Natural killer cell (primary cell): ENCODE results near the gene MFAP4. TPM values are rescaled to one million over a fixed set of nuclear protein-coding genes. Genes with fewer than 3 reads are reported as not detected.
A peak's percentile ranks its signal among the peaks of the same experiment; 100 is the strongest.

Experiments
- ATAC-seq, 3 donors: fragments of 150-1000 bp in 2 of 3; fragments of 200-7000 bp in 1 of 3; cut with Tn5 transposase; 1 replicate in 1 of 3; 2 replicates in 2 of 3; pipeline ENCODE4 v1.10.0; 2021; ENCODE audit warnings: mild to moderate bottlenecking in 2 of 3, moderate library complexity in 2 of 3
- DNase-seq, 2 donors: peaks; one replicate each; pipeline versions ENCODE4 v3.0.0 to v3.0.0-alpha.2; 2013 to 2021; ENCODE audit warnings: mixed read lengths in 1 of 2
- H3K27ac ChIP-seq: one replicate; pipeline ENCODE4 v1.5.1; 2013; ENCODE audit warnings: mild to moderate bottlenecking, low read length
- H3K27me3 ChIP-seq: one replicate; pipeline ENCODE4 v1.6.1; 2013; ENCODE audit warnings: low read length; ENCODE audit not compliant: control insufficient read depth, insufficient read depth
- H3K36me3 ChIP-seq: one replicate; pipeline ENCODE4 v1.6.1; 2013; ENCODE audit warnings: low read length; ENCODE audit not compliant: control insufficient read depth, insufficient read depth
- H3K4me1 ChIP-seq: one replicate; pipeline ENCODE4 v1.6.1; 2013; ENCODE audit warnings: low read length; ENCODE audit not compliant: control insufficient read depth, insufficient read depth
- H3K4me3 ChIP-seq: one replicate; pipeline ENCODE4 v1.5.1; 2013; ENCODE audit warnings: low read length
- H3K9me3 ChIP-seq: one replicate; pipeline ENCODE4 v1.6.1; 2013; ENCODE audit warnings: low read length; ENCODE audit not compliant: control insufficient read depth, insufficient read depth
- H3K27ac Mint-ChIP-seq, 2 donors: one replicate each; pipeline ENCODE4 v1.8.0; 2022; ENCODE audit warnings: mild to moderate bottlenecking in 2 of 2, mixed read lengths in 2 of 2, moderate library complexity in 1 of 2
- H3K27me3 Mint-ChIP-seq, 2 donors: one replicate each; pipeline ENCODE4 v1.8.0; 2022; ENCODE audit warnings: low read depth in 2 of 2, mixed read lengths in 2 of 2
- H3K36me3 Mint-ChIP-seq: one replicate; pipeline ENCODE4 v1.8.0; 2022; ENCODE audit warnings: mixed read lengths
- H3K4me1 Mint-ChIP-seq, 2 donors: one replicate each; pipeline ENCODE4 v1.8.0; 2022; ENCODE audit warnings: mixed read lengths in 2 of 2
- H3K4me3 Mint-ChIP-seq: one replicate; pipeline ENCODE4 v1.8.0; 2022; ENCODE audit warnings: mild to moderate bottlenecking, moderate library complexity, mixed read lengths
- H3K9me3 Mint-ChIP-seq, 2 donors: one replicate each; pipeline ENCODE4 v1.8.0; 2022; ENCODE audit warnings: mixed read lengths in 2 of 2
- WGBS: methylation state at CpG from one replicate; pipeline ENCODE4 v1.1.7; 2013; ENCODE audit warnings: missing lambda C conversion rate; ENCODE audit not compliant: insufficient coverage; 5-methylcytosine and 5-hydroxymethylcytosine counted together
- intact Hi-C: fragments of 100-400 bp; cut with micrococcal nuclease; formaldehyde crosslinking; loops from one replicate; pipeline ENCODE4 v1.14.2; 2022
- total RNA-seq, 4 donors: library from RNA; stranded (reverse); fragments of 120-200 nt in 1 of 4; gene quantifications; one replicate each; pipeline versions ENCODE4 v1.2.3 to v1.2.4, GENCODE V29; 2013 to 2022
- TF ChIP-seq, protein P1 (sequence below): fragments of 200-600 bp; IDR thresholded peaks from one replicate; pipeline ENCODE4 v1.8.0; 2022; ENCODE audit warnings: antibody characterized with exemption

The MFAP4 gene
- total RNA-seq, 3 donors from 2014 or later (not counting 1 experiment from before 2014, with no cell fraction given), result not detected

DNA sequence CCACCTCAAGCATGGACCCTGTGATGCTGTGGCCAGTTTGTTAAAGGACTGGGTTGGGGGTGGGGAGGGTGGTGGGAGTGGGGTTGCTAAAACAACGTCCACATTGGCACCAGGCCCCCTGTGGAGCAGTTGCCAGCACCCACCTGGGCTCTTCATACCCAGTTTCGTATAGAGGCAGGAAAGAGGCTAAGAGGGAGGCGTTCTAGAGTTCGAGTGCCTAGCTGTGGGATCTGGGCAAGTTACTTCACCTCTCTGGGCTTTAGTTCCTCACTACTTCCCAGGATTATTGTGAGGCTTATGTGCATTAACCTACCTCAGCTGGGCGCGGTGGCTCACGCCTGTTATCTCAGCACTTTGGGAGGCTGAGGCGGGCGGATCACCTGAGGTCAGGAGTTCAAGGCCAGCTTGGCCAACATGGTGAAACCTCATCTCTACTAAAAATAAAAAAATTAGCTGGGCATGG is 1.4 kb downstream of the MFAP4 start:
- H3K27ac ChIP-seq, result no peak overlapping the region
- no peak overlapping the region for H3K4me3 ChIP-seq
- H3K9me3 ChIP-seq, result no peaks in the 10 kb centered on the region
- ATAC-seq (no peak), DNase-seq (no peak)
- Mint-ChIP-seq H3K27me3 (peaks cover 0 to 3% of the 10 kb centered on the region in 2 donors), H3K4me1 (peaks cover 8 to 31% of the 10 kb centered on the region in 2 donors), H3K4me3 (no peak overlapping the region), H3K9me3 (no peaks in the 10 kb centered on the region), H3K36me3 (no peaks in the 10 kb centered on the region), H3K27ac (no peak overlapping the region)
- intact Hi-C loops, result no loop called here
- H3K36me3 ChIP-seq, result peaks cover 39% of the 10 kb centered on the region
- peaks cover 13% of the 10 kb centered on the region for H3K4me1 ChIP-seq
- WGBS, result 97% methylated on average over 9 of the region's 9 CpGs
- TF ChIP-seq, protein P1, sequence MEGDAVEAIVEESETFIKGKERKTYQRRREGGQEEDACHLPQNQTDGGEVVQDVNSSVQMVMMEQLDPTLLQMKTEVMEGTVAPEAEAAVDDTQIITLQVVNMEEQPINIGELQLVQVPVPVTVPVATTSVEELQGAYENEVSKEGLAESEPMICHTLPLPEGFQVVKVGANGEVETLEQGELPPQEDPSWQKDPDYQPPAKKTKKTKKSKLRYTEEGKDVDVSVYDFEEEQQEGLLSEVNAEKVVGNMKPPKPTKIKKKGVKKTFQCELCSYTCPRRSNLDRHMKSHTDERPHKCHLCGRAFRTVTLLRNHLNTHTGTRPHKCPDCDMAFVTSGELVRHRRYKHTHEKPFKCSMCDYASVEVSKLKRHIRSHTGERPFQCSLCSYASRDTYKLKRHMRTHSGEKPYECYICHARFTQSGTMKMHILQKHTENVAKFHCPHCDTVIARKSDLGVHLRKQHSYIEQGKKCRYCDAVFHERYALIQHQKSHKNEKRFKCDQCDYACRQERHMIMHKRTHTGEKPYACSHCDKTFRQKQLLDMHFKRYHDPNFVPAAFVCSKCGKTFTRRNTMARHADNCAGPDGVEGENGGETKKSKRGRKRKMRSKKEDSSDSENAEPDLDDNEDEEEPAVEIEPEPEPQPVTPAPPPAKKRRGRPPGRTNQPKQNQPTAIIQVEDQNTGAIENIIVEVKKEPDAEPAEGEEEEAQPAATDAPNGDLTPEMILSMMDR, result no peak
- H3K27me3 ChIP-seq, result peaks cover 3% of the 10 kb centered on the region

DNA sequence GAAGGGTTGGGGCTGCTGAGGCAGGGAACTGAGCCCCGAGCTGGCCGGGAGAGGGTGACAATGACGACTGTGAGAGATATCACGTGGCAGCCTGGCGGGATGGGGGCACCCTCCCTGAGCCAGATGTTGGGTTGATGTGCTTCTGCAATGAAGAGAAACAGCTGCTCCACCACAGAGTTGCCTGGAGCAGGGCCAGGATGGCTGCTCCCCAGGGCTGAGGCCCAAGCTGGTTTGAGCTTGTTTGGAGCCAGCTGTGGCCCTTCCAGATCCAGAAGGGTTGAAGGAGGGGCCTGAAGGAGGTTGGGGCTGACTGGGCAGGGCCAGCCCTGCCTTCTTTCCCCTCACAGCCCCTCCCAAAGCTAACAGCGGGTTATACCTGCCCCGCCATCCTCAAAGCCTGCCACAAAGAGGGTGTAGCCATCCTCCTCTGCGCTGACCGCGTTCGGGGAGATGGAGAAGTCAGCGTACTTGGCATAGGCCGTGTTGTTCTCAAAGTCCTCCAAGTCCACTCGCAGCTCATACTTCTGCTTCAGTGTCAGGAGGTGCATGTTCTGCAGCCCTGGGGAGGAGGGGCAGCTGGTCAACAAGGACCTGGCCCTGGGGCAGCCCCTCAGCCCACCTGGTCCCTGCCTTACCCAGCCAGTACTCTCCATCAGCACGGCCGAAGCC is 2.1 kb downstream of the MFAP4 start:
- Mint-ChIP-seq H3K27me3 (peaks cover 0 to 3% of the 10 kb centered on the region in 2 donors), H3K4me3 (peak overlapping the region; percentile 17), H3K4me1 (peaks cover 8 to 36% of the 10 kb centered on the region in 2 donors), H3K36me3 (no peaks in the 10 kb centered on the region), H3K27ac (peak overlapping the region; percentile 71 to 80), H3K9me3 (no peaks in the 10 kb centered on the region)
- 52% methylated on average over 16 of the region's 16 CpGs for WGBS
- Histone ChIP-seq H3K27ac (no peak overlapping the region), H3K4me1 (peaks cover 13% of the 10 kb centered on the region), H3K27me3 (peaks cover 3% of the 10 kb centered on the region), H3K9me3 (no peaks in the 10 kb centered on the region), H3K36me3 (peaks cover 46% of the 10 kb centered on the region), H3K4me3 (no peak overlapping the region)
- ATAC-seq (no peak), DNase-seq (no peak)
- TF ChIP-seq, protein P1, result no peak
- intact Hi-C loops, result no loop called here

DNA sequence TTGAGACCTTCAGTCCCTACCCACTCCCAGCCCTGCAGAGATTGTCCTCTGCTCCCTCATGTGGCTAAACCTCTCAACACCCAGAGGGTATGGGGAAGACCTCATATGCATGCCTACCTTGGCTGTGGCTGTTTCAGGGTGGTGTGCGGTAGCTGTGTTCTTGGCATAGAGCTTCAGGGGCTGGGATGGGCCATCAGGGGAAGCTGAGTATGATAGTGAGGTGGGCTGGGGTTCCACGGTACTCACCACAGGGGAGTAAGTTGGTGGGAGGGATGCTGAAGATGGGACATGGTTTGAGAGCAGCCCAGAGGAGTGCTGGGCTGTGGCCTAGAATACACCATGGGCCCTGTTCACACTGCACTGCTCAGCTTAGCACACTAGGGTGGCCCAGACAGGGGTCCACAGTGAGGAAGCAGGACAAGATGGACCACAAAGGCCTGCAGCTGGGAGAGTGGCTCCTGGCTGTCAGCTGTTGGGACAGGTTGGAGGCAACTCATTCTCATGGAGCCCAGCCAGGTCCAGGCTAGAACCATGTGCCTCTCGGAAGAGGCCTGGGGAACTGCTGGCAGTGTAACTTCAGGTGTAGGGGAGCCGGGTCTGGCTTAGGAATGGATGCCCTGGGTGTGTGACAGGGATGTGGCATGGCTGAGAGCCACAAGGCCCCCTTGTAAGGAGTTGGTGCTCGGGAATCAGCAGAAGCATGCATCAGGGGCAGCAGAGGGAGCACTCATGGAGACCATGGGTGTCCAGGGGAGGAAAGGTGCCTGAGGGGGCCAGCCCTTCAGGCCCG is 3.1 kb downstream of the MFAP4 start:
- no peak for DNase-seq
- 95% methylated on average over 6 of the region's 6 CpGs for WGBS
- TF ChIP-seq, protein P1, result no peak
- ATAC-seq, result no peak
- H3K9me3 ChIP-seq, result no peaks in the 10 kb centered on the region
- H3K36me3 ChIP-seq, result peaks cover 48% of the 10 kb centered on the region
- H3K27ac ChIP-seq, result no peak overlapping the region
- intact Hi-C loops, result no loop called here
- peaks cover 0 to 3% of the 10 kb centered on the region in 2 donors for H3K27me3 Mint-ChIP-seq
- H3K4me1 Mint-ChIP-seq, result peaks cover 15 to 46% of the 10 kb centered on the region in 2 donors
- no peak overlapping the region for H3K4me3 ChIP-seq
- H3K27ac Mint-ChIP-seq, result peak overlapping the region; percentile 71 to 80
- no peaks in the 10 kb centered on the region for H3K36me3 Mint-ChIP-seq
- no peaks in the 10 kb centered on the region for H3K9me3 Mint-ChIP-seq
- peak overlapping the region; percentile 17 for H3K4me3 Mint-ChIP-seq
- peaks cover 18% of the 10 kb centered on the region for H3K4me1 ChIP-seq
- H3K27me3 ChIP-seq, result no peaks in the 10 kb centered on the region
